AG04450 (cell line): ENCODE results near the gene MTM1. TPM values are rescaled to one million over a fixed set of nuclear protein-coding genes. Genes with fewer than 3 reads are reported as not detected.

Experiments used
- CTCF ChIA-PET: fragments of 300-600, 350-600 bp; formaldehyde crosslinking; extraction: SDS; loops from one replicate; lab custom pipeline; 2022; ENCODE audit warnings: antibody characterized with exemption, inconsistent platforms; lab: Charles Lee
- POLR2A ChIA-PET: fragments of 350-600 bp; formaldehyde crosslinking; extraction: SDS; loops from one replicate; lab custom pipeline; 2021; ENCODE audit warnings: antibody characterized with exemption, inconsistent platforms; lab: Yijun Ruan, JAX
- DNase-seq: peaks from one replicate; pipeline ENCODE4 v3.0.0-alpha.2; 2011; ENCODE audit warnings: low read depth, low spot score
- H3K27ac ChIP-seq: one replicate; pipeline ENCODE4 v1.5.1; 2012; ENCODE audit warnings: low read depth, low read length, control low read depth
- H3K27me3 ChIP-seq: one replicate; pipeline ENCODE4 v1.6.0; 2012; ENCODE audit warnings: low read length; ENCODE audit not compliant: control insufficient read depth, insufficient read depth
- H3K4me3 ChIP-seq: 2 replicates; pipeline ENCODE4 v1.5.1; 2011; ENCODE audit warnings: mild to moderate bottlenecking, low read depth, low read length, control low read depth
- H3K9me3 ChIP-seq: 2 replicates; pipeline ENCODE4 v1.5.1; 2012; ENCODE audit warnings: low read length; ENCODE audit not compliant: control insufficient read depth, insufficient read depth
- CTCF ChIP-seq: IDR thresholded peaks from 2 replicates; pipeline ENCODE4 v1.5.1; 2011; ENCODE audit warnings: low read depth, low read length, control low read depth, inconsistent platforms
- polyA plus RNA-seq: library from polyadenylated mRNA; depleted of rRNA; stranded (reverse); fragments of >200 nt; gene quantifications from 2 replicates; pipeline ENCODE4 v1.2.3, GENCODE V29; 2011

The MTM1 gene
- polyA plus RNA-seq, 1 experiment = 3.9 TPM

- H3K27me3 ChIP-seq = no peaks in the 10 kb centered on the region
- ChIA-PET POLR2A (no interaction called here), CTCF (no interaction called here)
- TF ChIP-seq CTCF = no peak
- no peak overlapping the region for H3K27ac ChIP-seq
- no peak for DNase-seq
- no peaks in the 10 kb centered on the region for H3K9me3 ChIP-seq
- no peak overlapping the region for H3K4me3 ChIP-seq
Measured at GRCh38 chrX:150616179-150616862, 47.9 kb downstream of the MTM1 start.

DNA sequence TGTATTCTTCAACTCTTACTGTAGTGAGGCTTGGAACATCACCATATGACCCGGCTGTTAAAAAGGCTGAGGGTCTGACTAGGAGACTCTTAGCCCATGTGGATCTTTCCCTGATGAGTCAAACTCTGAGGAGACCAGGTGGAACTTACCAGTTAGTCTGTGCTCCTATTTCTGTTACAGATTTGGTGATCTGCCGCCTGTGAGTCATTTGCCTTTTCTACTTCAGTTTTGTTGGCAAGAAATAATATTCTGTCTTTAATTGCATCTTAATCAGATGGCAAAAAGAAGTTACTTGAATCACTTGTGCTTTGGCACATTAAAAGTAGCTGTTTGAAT is 48.4 kb downstream of the MTM1 start:
- H3K27me3 ChIP-seq = no peaks in the 10 kb centered on the region
- no peaks in the 10 kb centered on the region for H3K9me3 ChIP-seq
- H3K27ac ChIP-seq = no peak overlapping the region
- no peak for TF ChIP-seq CTCF
- no peak for DNase-seq
- ChIA-PET CTCF (no interaction called here), POLR2A (no interaction called here)
- H3K4me3 ChIP-seq = no peak overlapping the region

GRCh38 chrX:150621652-150622051 is 53.2 kb downstream of the MTM1 start:
- Histone ChIP-seq H3K9me3 (no peaks in the 10 kb centered on the region), H3K4me3 (no peak overlapping the region), H3K27ac (no peak overlapping the region), H3K27me3 (no peaks in the 10 kb centered on the region)
- TF ChIP-seq CTCF = no peak
- POLR2A ChIA-PET = no interaction called here
- CTCF ChIA-PET = no interaction called here
- no peak for DNase-seq

DNA sequence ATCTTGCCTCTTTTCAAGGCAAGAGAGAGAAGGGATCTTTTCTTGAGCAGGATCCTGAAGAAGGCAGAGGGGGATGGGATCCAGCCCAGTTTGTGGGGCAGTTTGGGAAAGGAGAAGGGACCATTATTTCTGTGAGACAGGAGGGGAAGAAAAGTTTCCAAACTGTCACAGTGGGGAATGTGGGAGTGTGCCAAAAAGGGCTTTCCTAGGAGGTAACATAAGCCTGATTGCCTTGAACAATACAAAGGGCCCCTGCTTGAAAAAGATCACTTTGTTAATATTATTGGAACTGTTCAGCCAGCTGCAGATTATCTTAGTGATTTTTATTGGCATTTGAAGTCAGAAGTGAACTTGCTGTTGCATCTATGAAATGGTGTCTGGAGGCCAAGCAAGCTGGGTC is 55.2 kb downstream of the MTM1 start:
- CTCF ChIA-PET = no interaction called here
- no peak for DNase-seq
- H3K27me3 ChIP-seq = no peaks in the 10 kb centered on the region
- POLR2A ChIA-PET = no interaction called here
- H3K4me3 ChIP-seq = no peak overlapping the region
- no peak overlapping the region for H3K27ac ChIP-seq
- no peak for TF ChIP-seq CTCF
- no peaks in the 10 kb centered on the region for H3K9me3 ChIP-seq

- no peak for TF ChIP-seq CTCF
- POLR2A ChIA-PET = no interaction called here
- Histone ChIP-seq H3K27me3 (no peaks in the 10 kb centered on the region), H3K27ac (no peak overlapping the region), H3K4me3 (no peak overlapping the region), H3K9me3 (no peaks in the 10 kb centered on the region)
- CTCF ChIA-PET = no interaction called here
- no peak for DNase-seq
Measured at GRCh38 chrX:150625097-150625496, 56.7 kb downstream of the MTM1 start.
